Neural progenitor cell (in vitro differentiated cells): ENCODE data around the gene CCDC183.
"Not testable (repeated sequence)": the region's sequence is repeated elsewhere in the genome, so short reads cannot be mapped to it uniquely, and the experiment has no call there.

Experiments used
- EZH2 ChIP-seq: fragments of 200-600 bp; sonication (generic); IDR thresholded peaks from 2 replicates; pipeline ENCODE4 v1.6.1; 2017; ENCODE audit warnings: antibody characterized with exemption, mild to moderate bottlenecking, moderate library complexity
- EZH2phosphoT487 ChIP-seq: fragments of 200-600 bp; sonication (generic); IDR thresholded peaks from 2 replicates; pipeline ENCODE4 v1.6.1; 2017; ENCODE audit warnings: antibody characterized with exemption
- TF ChIP-seq, protein P1 (sequence below): fragments of 200-600 bp; sonication (generic); IDR thresholded peaks from 2 replicates; pipeline ENCODE4 v1.5.1; 2017; ENCODE audit warnings: antibody characterized with exemption, mild to moderate bottlenecking

DNA sequence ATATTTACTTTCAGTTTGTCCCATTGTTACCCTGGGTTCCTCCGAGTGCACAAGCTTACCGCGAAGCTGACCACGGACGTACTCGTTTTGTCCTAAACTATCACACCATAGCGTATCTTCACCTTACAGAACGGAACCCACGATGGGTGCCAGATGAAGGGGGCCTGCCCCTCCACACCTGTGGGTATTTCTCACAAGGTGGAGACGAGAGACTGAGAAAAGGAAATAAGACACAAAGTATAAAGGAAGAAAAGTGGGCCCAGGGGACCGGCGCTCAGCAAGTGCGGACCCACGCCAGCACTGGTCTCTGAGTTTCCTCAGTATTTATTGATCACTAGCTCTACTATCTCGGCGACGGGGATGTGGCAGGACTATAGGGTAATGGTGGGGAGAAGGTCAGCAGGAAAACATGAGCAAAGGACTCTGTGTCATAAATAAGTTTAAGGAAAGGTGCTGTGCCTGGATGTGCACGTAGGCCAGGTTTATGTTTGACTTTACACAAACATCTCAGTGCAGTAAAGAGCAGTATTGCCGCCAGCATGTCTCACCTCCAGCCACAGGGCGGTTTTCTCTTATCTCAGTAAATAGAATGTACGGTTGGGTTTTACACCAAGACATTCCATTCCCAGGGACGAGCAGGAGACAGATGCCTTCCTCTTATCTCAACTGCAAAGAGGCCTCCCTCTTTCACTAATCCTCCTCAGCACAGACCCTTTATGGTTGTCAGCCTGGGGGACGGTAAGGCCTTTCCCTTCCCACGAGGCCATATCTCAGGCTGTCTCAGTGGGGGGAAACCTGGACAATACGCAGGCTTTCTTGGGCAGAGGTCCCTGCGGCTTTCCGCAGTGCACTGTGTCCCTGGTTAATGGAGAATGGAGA, 7.3 kb upstream of the CCDC183 start:
- TF ChIP-seq, protein P1, sequence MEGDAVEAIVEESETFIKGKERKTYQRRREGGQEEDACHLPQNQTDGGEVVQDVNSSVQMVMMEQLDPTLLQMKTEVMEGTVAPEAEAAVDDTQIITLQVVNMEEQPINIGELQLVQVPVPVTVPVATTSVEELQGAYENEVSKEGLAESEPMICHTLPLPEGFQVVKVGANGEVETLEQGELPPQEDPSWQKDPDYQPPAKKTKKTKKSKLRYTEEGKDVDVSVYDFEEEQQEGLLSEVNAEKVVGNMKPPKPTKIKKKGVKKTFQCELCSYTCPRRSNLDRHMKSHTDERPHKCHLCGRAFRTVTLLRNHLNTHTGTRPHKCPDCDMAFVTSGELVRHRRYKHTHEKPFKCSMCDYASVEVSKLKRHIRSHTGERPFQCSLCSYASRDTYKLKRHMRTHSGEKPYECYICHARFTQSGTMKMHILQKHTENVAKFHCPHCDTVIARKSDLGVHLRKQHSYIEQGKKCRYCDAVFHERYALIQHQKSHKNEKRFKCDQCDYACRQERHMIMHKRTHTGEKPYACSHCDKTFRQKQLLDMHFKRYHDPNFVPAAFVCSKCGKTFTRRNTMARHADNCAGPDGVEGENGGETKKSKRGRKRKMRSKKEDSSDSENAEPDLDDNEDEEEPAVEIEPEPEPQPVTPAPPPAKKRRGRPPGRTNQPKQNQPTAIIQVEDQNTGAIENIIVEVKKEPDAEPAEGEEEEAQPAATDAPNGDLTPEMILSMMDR, result not testable (repeated sequence)
- not testable (repeated sequence) for TF ChIP-seq EZH2, EZH2phosphoT487
